ENCODE measurements around the gene CUEDC1.

The CUEDC1 gene

GRCh38 chr17:57874058-57874419, 81.2 kb downstream of the CUEDC1 start:
- DNase-seq = no peak

GRCh38 chr17:57873261-57874057, 81.8 kb downstream of the CUEDC1 start:
- DNase-seq = no peak

GRCh38 chr17:57872536-57872935, 82.7 kb downstream of the CUEDC1 start:
- no peak for DNase-seq

GRCh38 chr17:57871863-57872262, 83.3 kb downstream of the CUEDC1 start:
- DNase-seq = no peak

- DNase-seq = no peak
Measured at GRCh38 chr17:57871155-57871554, 84.1 kb downstream of the CUEDC1 start.

DNA sequence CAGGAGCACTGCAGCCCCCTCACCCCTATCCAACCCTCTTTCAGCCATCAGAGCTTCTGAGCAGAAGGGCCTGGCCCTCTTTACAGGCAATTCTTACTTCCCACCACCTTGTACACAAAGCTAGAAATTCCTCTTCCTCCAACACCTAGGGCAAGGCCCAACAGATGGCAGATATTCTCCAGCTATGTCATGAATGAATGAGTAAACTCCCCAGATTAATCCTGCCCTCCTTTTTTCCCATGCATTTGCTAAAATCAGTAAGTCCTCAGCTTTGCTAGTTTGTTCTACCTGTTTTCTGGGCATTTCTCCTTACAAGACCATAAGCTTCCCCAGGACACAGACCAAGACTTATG, 85.0 kb downstream of the CUEDC1 start:
- no peak for DNase-seq

DNA sequence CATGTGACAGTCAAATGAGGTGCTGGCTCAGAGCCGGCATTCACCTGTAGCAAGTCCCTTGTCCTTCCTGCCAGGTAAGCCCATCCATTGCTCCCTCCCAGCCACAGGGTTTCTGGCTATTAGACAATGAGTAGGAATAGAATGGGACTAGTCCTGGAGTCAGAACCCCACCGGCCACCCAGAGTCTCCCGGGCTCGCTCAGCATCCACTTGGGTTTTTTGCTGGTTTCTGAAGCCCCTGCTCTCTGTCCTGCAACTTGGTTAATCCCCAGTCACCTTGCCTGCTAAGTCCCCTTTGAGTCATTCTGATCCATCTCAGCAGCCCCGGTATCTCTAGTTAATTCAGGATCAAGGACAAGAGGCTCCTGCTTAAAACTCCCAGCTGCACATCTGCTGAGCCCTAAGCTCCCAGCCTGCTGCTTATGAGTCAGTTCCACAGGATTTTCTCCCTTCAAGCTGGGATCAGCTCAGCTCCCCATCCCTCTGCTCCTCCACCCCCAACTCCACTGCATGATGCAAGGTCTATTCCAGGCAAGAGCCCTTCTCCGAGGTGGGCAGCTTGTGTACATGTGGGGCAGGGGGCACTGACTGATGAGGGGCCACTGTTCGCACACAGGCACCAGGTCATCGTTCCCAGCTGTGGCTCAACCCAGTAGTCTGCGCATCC, 85.5 kb downstream of the CUEDC1 start:
- no peak for DNase-seq

DNA sequence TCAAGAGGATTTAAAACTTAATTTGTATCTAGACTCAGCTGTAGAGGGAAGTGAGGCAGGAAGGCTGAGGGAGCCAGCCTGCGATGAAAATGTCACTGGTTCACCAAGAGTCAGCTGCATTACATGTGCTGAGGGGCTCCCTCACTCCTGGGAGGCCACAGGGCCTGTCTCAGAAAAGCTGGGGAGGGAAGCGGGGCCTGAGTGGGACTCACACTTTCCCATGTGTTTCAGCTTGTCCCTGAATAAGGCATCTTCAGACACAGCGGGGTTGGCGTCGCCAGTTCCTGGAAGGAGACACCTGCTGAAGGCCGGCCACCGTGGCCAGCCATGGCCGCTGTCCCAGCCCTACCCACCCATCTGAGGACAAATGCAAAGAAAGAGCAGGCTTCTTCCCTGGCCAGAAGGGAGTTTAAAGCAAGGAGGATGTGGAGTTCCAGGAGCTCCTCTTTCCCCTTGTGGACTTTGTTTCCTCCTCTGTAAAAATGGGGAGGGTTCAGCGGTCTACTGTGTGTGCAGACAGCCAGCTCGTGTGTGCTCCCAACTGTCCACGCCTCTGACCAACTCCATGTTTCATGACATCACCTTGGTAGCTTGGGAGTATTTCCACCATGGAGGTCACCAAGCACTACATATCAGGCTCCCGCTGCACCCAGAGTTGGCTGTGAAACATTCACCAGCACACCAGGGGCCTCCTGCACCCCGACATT, 86.1 kb downstream of the CUEDC1 start:
- no peak for DNase-seq

DNA sequence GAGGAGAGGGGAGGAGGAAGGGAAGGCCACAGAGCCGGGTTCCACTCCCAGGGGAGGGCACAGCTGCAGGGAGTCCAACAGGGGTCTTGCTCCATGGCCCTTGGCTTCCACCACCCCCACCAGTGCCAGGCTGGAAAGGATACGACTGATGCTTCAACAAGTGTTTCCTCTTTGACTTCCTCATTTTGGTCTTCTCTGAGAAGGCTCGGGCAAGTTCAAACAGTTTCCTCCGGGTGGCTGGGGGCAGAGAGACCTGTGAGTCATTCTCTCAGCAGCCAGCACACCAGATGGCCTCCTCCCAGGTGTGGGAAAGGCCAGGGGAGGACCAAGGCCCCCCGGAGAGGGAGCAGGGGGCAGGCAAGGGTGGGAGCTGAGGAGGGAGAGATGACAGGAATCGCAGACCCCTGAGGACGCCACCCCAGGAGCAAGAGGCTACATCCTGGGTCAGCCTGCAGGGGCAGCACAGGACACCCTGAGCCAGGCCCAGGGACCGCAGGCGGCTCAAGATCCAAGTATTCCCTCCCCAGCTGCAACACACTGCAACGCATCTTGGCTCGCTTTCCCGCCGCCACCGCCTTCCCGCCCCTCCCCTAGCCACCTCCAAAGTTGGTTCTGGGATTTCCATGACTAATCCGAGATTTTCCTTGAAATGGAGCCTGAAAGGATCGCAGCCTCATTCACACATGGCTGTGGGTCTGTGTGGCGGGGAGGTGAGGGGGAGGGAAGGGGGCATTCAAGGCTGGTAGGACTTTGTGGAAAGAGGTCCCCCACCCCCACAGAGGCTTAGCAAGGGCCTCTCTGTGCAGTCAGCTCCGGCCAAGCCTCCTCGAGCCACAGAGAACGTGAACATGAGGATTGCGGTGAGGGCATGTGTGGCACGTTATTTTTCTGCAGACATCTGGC, 87.0 kb downstream of the CUEDC1 start:
- no peak for DNase-seq

DNA sequence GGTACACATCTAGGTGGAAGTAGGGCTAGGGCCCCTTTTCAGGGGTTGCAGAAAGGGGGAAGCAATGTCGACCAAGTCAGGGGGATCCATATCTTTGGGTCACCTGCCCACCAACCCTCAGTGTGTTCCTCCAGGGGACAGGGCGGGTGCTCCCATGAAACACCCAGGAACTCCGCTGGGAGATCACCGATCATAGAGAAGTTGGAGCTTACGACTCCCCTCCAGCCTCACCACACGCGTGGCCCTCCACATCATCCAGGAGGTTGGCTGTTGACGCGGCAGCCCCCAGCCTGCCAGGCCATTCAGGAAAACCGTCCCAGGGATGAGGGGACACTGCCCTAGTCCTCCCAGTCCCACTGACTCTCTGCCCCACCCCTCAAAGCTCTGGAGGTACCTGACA, 88.1 kb downstream of the CUEDC1 start:
- no peak for DNase-seq

DNA sequence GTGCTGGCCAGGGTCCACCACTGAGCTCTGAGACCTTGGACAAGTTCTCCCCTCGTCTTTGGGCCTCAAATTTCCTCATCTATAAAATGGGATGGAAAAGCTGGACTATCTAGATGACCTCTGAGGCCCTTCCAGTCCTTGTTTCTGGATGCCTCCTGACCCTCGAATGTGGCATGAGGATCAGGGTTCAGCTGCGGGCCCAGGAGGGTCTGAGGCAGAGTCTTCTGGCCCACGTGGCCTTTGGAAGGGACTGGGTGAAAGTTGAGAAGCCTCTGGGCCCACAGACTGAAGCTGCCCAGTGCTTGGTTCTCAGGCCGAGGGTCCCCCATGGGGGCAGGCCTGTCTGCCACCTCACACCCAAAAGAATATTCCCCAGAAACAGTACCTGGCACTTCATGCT, 88.5 kb downstream of the CUEDC1 start:
- no peak for DNase-seq

- DNase-seq = no peak
Measured at GRCh38 chr17:57866319-57866718, 88.9 kb downstream of the CUEDC1 start.

- DNase-seq = no peak
Measured at GRCh38 chr17:57864273-57864672, 90.9 kb downstream of the CUEDC1 start.

DNA sequence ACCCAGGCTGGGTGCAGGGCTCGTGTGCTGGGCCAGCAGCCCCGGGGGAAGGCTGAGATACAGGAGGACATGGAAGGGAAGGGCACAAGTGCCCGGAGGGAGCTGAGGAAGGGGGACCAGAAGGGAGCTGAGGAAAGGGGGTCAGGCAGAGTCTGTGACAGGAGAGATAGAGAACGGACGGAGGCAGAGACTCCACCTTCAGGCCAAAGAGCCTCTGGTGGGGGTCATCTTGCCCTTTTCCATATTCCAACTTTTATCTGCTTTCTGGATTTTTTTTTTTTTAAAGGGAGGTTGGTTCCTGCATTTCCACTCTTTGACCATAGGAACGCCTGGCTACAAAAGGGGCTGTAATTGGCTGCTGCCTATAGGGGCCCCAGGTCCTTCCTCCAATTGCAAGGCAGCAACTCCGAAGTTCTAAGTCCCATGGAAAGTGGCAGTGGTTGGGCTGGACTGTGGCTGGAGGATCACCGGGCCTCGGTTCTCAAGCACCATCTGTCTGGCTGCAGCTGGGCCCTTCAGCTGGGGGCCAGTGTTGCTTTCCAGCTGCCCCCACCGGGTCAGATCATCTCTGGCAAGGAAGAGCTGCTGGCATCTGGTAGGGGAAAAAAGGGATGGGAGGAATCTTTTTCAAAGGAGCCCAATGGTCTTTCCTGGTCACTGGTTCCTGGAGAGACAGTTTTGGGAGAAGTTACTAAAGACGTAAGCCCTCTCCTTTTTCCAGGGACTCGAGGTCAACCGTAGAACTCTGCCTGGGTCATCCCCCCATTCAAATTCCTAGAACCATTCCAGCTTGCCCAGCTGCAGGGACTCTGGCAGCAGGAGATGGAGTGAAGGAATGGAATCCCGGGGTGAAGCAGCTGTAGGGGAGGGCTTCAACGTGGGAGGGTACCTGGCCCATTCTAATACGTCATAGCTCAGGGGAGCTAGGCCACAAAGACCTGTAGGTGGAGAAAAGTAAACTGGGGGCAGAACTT, 92.2 kb downstream of the CUEDC1 start:
- DNase-seq = no peak

DNA sequence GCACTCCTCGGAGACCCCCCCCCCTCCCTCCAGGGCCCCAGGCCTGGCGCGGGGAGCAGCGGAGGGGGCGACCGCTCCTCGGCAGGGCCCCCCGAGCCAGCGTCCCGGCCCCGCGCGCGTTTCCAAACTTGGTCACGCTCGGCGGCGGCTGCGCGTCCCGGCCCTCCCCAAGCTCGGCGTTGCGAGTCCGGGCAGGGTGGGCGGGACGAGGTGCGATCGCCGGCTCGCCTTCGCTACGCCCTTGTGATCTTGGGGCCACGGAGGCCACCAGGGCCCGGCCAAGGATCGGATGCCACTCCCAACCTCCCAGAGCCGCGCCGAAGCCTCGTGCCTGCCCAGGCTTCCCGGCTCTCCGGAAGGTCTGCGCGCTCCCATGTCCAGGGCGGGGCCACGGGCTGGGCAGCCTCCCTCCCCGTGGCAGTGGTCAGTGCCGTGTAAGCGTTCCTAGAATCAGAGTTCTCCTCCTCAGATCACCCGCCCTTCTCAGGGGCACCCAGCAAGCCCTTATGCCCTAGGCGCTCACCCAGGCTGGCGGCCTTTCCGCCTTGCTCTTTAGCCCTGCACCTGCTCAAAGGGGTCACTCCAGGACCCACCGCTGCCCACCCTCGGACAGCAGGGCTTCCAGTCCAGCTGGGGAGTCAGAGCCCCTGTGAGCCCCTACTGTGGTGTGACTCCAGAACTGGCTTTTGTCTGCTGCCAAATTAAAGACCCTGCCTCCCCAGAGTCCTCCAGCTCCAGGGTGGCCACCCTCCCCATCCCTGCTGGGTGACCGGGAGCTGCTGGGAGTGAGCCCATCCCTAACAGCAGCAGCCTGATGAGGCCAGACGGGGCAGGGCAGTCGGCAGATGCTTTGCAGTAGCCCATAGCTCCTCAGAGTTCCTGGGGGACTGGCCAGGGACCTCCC, 93.2 kb downstream of the CUEDC1 start:
- DNase-seq = no peak

GRCh38 chr17:57861000-57861789, 94.0 kb downstream of the CUEDC1 start:
- DNase-seq = peak; percentile 11

DNA sequence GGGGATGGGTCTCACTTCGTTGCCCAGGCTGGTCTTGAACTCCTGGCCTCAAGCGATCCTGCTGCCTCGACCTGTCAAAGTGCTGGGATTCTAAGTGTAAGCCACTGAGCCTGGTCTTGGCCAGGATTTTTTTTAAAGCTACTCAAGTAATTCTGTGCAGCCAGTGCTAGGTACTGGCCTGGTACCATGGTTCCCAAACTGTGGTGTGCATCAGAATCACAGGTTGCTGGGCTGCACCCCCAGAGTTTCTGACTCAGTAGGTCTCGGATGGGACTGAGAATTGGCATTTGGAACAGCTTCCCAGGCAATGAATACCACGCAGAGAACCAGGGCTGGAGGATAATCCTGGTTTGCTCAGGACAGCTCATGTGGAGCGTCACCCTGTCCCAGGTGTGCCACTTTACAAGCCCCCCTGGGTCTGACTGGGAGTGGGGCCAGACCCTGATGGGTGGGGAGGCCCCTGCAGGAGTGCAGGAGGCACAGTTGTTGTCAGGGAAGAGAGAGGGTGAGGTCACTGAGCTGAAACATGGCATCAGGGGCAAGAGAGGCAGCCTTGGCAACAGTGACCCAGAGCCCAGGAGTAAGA, 94.7 kb downstream of the CUEDC1 start:
- no peak for DNase-seq

GRCh38 chr17:57859601-57860413, 95.4 kb downstream of the CUEDC1 start:
- DNase-seq = no peak

DNA sequence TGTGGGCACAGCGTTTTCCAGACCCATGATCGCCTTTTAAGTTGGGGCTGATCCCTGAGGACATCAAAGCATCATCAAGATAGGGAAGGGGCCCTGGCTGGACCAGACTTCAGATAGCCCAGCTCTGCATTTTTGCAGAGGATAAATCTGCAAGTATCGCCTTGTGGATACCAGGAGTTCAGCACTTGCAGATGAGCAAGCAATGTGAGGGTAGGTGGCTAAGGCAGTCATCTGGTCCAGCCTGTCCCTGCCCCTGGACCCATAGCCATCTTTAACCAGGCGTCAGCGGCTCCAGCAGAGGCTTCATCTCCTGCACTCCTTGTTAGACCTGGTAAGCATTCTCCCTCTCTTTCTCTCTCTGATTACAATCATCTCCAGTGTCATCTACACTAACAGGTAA, 96.4 kb downstream of the CUEDC1 start:
- no peak for DNase-seq

Measured in activated T-cell treated with anti-CD3 and anti-CD28 coated beads for 4 hours (primary cell).